ENCODE measurements around the gene SMYD2.

DNA sequence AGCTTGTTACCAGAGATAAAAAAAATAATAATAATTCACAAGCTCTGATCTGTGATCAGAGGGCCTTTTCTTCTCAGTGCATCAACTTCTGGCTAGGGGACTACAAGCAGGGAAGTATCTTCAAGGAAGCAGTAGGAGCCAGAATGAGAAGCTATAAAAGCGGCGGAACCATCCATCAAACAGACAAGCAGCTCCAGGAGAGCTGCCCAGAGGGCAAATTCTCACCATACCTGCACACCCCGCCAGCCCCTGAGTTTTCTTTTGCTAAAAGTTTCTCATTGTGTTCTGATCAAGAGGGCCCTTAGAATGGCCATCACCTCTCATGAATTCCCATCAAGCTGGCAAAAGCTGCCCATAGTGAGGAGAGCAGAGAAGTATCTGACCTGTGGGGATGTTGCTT is 99.4 kb downstream of the SMYD2 start:
- TF ChIP-seq, protein P1, sequence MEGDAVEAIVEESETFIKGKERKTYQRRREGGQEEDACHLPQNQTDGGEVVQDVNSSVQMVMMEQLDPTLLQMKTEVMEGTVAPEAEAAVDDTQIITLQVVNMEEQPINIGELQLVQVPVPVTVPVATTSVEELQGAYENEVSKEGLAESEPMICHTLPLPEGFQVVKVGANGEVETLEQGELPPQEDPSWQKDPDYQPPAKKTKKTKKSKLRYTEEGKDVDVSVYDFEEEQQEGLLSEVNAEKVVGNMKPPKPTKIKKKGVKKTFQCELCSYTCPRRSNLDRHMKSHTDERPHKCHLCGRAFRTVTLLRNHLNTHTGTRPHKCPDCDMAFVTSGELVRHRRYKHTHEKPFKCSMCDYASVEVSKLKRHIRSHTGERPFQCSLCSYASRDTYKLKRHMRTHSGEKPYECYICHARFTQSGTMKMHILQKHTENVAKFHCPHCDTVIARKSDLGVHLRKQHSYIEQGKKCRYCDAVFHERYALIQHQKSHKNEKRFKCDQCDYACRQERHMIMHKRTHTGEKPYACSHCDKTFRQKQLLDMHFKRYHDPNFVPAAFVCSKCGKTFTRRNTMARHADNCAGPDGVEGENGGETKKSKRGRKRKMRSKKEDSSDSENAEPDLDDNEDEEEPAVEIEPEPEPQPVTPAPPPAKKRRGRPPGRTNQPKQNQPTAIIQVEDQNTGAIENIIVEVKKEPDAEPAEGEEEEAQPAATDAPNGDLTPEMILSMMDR (IDR thresholded peaks at IDR 0.05; ENCODE audit: poor library complexity), result no peak
- TF ChIP-seq EZH2 (IDR thresholded peaks at IDR 0.05; ENCODE audit: borderline replicate concordance) (no peak), EZH2phosphoT487 (IDR thresholded peaks at IDR 0.05; ENCODE audit: low read depth, severe bottlenecking, unreplicated experiment) (no peak)
